ENCODE measurements around the gene FBLIM1.

- TF ChIP-seq CREM (CRISPR knock-in tag; IDR thresholded peaks at IDR 0.05) = no peak
- no peak for TF ChIP-seq CTCF (IDR thresholded peaks at IDR 0.05)
- TF ChIP-seq, protein P1, sequence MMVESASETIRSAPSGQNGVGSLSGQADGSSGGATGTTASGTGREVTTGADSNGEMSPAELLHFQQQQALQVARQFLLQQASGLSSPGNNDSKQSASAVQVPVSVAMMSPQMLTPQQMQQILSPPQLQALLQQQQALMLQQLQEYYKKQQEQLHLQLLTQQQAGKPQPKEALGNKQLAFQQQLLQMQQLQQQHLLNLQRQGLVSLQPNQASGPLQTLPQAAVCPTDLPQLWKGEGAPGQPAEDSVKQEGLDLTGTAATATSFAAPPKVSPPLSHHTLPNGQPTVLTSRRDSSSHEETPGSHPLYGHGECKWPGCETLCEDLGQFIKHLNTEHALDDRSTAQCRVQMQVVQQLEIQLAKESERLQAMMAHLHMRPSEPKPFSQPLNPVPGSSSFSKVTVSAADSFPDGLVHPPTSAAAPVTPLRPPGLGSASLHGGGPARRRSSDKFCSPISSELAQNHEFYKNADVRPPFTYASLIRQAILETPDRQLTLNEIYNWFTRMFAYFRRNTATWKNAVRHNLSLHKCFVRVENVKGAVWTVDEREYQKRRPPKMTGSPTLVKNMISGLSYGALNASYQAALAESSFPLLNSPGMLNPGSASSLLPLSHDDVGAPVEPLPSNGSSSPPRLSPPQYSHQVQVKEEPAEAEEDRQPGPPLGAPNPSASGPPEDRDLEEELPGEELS (CRISPR knock-in tag; IDR thresholded peaks at IDR 0.05) = no peak
- TF ChIP-seq FOXP1 (CRISPR knock-in tag; IDR thresholded peaks at IDR 0.05; ENCODE audit: borderline replicate concordance) = no peak
- TF ChIP-seq, protein P2, sequence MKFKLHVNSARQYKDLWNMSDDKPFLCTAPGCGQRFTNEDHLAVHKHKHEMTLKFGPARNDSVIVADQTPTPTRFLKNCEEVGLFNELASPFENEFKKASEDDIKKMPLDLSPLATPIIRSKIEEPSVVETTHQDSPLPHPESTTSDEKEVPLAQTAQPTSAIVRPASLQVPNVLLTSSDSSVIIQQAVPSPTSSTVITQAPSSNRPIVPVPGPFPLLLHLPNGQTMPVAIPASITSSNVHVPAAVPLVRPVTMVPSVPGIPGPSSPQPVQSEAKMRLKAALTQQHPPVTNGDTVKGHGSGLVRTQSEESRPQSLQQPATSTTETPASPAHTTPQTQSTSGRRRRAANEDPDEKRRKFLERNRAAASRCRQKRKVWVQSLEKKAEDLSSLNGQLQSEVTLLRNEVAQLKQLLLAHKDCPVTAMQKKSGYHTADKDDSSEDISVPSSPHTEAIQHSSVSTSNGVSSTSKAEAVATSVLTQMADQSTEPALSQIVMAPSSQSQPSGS (CRISPR knock-in tag; IDR thresholded peaks at IDR 0.05; ENCODE audit: borderline replicate concordance, low read depth) = no peak
- no peak for TF ChIP-seq ZNF671 (CRISPR knock-in tag; IDR thresholded peaks at IDR 0.05)
- TF ChIP-seq, protein P3, sequence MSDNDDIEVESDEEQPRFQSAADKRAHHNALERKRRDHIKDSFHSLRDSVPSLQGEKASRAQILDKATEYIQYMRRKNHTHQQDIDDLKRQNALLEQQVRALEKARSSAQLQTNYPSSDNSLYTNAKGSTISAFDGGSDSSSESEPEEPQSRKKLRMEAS (CRISPR knock-in tag; IDR thresholded peaks at IDR 0.05) = no peak
- TF ChIP-seq ESRRA (CRISPR knock-in tag; IDR thresholded peaks at IDR 0.05; ENCODE audit: borderline replicate concordance) = no peak
- no peak for TF ChIP-seq NR3C1 (CRISPR knock-in tag; conservative IDR thresholded peaks at IDR 0.05; ENCODE audit: low read depth)
- TF ChIP-seq SMAD4 (CRISPR knock-in tag; IDR thresholded peaks at IDR 0.05) = no peak
- no peak for TF ChIP-seq RELA (CRISPR knock-in tag; IDR thresholded peaks at IDR 0.05; ENCODE audit: borderline replicate concordance)
- TF ChIP-seq CDX4 (CRISPR knock-in tag; IDR thresholded peaks at IDR 0.05; ENCODE audit: borderline replicate concordance) = no peak
- TF ChIP-seq ELF4 (CRISPR knock-in tag; IDR thresholded peaks at IDR 0.05; ENCODE audit: low read depth) = no peak
- TF ChIP-seq GTF2I (CRISPR knock-in tag; conservative IDR thresholded peaks at IDR 0.05) = no peak
Observed at GRCh38 chr1:15767941-15768340, 9.3 kb downstream of the FBLIM1 start.

All from WTC11 (cell line).